DND-41 (cell line): Measurements from ENCODE around the gene KRT86.
"Not testable (repeated sequence)": the region's sequence is repeated elsewhere in the genome, so short reads cannot be mapped to it uniquely, and the experiment has no call there.

Source experiments
- ATAC-seq: fragments of 200-7000 bp; cut with Tn5 transposase; 3 replicates; pipeline ENCODE4 v1.9.1; 2021; ENCODE audit warnings: low read depth; ENCODE audit not compliant: insufficient read depth
- DNase-seq: peaks from one replicate; pipeline ENCODE4 v3.0.0-alpha.2; 2020
- H2AFZ ChIP-seq: 2 replicates; pipeline ENCODE4 v1.6.0; 2012; ENCODE audit warnings: low read depth, low read length
- H3K27ac ChIP-seq: 2 replicates; pipeline ENCODE4 v1.5.1; 2012; ENCODE audit warnings: low read length, inconsistent platforms
- H3K27me3 ChIP-seq: fragments of 200-600 bp; sonication (generic); 2 replicates; pipeline ENCODE4 v1.6.0; 2012; ENCODE audit warnings: low read length, mild to moderate bottlenecking, inconsistent platforms; ENCODE audit not compliant: insufficient read depth, poor library complexity
- H3K36me3 ChIP-seq: 2 replicates; pipeline ENCODE4 v1.5.1; 2012; ENCODE audit warnings: low read length, inconsistent platforms; ENCODE audit not compliant: insufficient read depth
- H3K4me1 ChIP-seq: 2 replicates; pipeline ENCODE4 v1.5.1; 2012; ENCODE audit warnings: mild to moderate bottlenecking, low read length; ENCODE audit not compliant: insufficient read depth
- H3K4me2 ChIP-seq: 2 replicates; pipeline ENCODE4 v1.6.0; 2012; ENCODE audit warnings: mild to moderate bottlenecking, moderate library complexity, low read length, inconsistent platforms; ENCODE audit not compliant: insufficient read depth
- H3K4me3 ChIP-seq, 2 experiments: fragments of 200-600 bp in 1 of 2; shearing (Covaris generic) in 1 of 2; 2 replicates each; pipeline ENCODE4 v1.5.1; 2012 to 2016; ENCODE audit warnings: inconsistent platforms in 2 of 2, low read length in 2 of 2, mild to moderate bottlenecking in 2 of 2, low read depth in 1 of 2, moderate library complexity in 1 of 2
- H3K79me2 ChIP-seq: 2 replicates; pipeline ENCODE4 v1.6.0; 2012; ENCODE audit warnings: low read length, inconsistent platforms; ENCODE audit not compliant: insufficient read depth
- H3K9ac ChIP-seq: 2 replicates; pipeline ENCODE4 v1.6.0; 2012; ENCODE audit warnings: low read depth, mild to moderate bottlenecking, inconsistent platforms, low read length, moderate library complexity
- H3K9me3 ChIP-seq: 2 replicates; pipeline ENCODE4 v1.5.1; 2012; ENCODE audit warnings: low read length, moderate library complexity, mild to moderate bottlenecking, inconsistent platforms; ENCODE audit not compliant: insufficient read depth, severe bottlenecking
- H4K20me1 ChIP-seq: 2 replicates; pipeline ENCODE4 v1.6.0; 2012; ENCODE audit warnings: low read length; ENCODE audit not compliant: insufficient read depth
- CTCF ChIP-seq: IDR thresholded peaks from 2 replicates; pipeline ENCODE4 v1.5.1; 2012; ENCODE audit warnings: borderline replicate concordance, low read length, moderate library complexity, mild to moderate bottlenecking; ENCODE audit not compliant: poor library complexity, severe bottlenecking; ENCODE audit errors: extremely low read depth
- EZH2 ChIP-seq: IDR thresholded peaks from 3 replicates; pipeline ENCODE4 v1.6.1; 2012; ENCODE audit warnings: borderline replicate concordance, low read depth, mild to moderate bottlenecking, moderate library complexity, low read length, inconsistent platforms; ENCODE audit not compliant: severe bottlenecking

KRT86 gene

DNA sequence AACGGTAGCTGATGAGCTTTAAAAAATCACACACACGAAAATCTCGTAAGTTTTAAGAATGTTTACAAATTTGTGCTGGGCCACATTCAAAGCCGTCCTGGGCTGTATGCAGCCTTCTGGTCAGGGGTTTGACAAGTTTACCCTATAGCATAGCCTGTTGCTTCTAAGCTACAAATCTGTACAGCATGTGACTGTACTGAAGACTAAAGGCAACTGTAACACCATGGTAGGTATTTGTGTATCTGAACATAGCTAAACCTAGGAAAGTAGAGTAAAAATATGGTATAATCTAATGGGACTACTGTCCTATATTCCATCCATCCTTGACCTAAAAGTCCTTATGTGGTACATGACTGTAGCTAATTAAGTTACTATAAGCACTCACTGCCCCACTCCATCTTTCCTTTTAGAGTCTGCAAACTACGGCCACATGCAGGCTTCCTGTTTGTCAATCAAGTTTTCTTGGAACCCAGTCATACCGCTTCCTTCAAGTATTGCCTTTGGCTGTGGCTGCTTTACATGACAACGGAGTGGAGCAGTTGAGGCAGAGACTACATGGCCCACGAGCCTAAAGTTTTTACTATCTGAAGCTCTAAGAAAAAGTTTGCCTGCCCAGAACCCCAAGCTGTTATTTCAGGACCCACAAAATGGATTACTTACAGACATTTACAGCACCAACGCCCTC is 22.9 kb upstream of the KRT86 start:
- Histone ChIP-seq H3K79me2 (no peaks in the 10 kb centered on the region), H3K9me3 (no peaks in the 10 kb centered on the region), H3K27me3 (no peaks in the 10 kb centered on the region), H3K4me3 (no peak overlapping the region), H3K36me3 (no peaks in the 10 kb centered on the region), H4K20me1 (no peaks in the 10 kb centered on the region), H2AFZ (no peak overlapping the region), H3K27ac (no peak overlapping the region), H3K4me2 (no peak overlapping the region), H3K4me1 (no peaks in the 10 kb centered on the region), H3K9ac (no peak overlapping the region)
- peak; percentile 45; the same call in 1 of the 3 replicates for ATAC-seq
- TF ChIP-seq EZH2 = no peak
- no peak for TF ChIP-seq CTCF
- DNase-seq = no peak

- H4K20me1 ChIP-seq, H3K4me3 ChIP-seq, H3K4me1 ChIP-seq, H3K79me2 ChIP-seq, ATAC-seq, H3K36me3 ChIP-seq, H3K9ac ChIP-seq, H3K27ac ChIP-seq, H3K9me3 ChIP-seq, H3K27me3 ChIP-seq, H3K4me2 ChIP-seq, H2AFZ ChIP-seq: not testable (repeated sequence)
- DNase-seq = peak; percentile 8
- TF ChIP-seq CTCF = peak; percentile 36
These were observed 22.2 kb upstream of the KRT86 start for GRCh38 chr12:52252175-52252615.

- Histone ChIP-seq H3K27ac (no peak overlapping the region), H3K9me3 (no peaks in the 10 kb centered on the region), H3K79me2 (no peaks in the 10 kb centered on the region), H4K20me1 (no peaks in the 10 kb centered on the region), H3K4me3 (no peak overlapping the region), H3K4me2 (no peak overlapping the region), H3K4me1 (no peaks in the 10 kb centered on the region), H3K27me3 (no peaks in the 10 kb centered on the region), H3K9ac (no peak overlapping the region), H3K36me3 (no peaks in the 10 kb centered on the region), H2AFZ (no peak overlapping the region)
- ATAC-seq (no peak), DNase-seq (no peak)
- TF ChIP-seq EZH2 (no peak), CTCF (no peak)
These were observed 21.6 kb upstream of the KRT86 start for GRCh38 chr12:52252728-52253343.
